ENCODE results near the gene MAPKAPK3.

The MAPKAPK3 gene

DNA sequence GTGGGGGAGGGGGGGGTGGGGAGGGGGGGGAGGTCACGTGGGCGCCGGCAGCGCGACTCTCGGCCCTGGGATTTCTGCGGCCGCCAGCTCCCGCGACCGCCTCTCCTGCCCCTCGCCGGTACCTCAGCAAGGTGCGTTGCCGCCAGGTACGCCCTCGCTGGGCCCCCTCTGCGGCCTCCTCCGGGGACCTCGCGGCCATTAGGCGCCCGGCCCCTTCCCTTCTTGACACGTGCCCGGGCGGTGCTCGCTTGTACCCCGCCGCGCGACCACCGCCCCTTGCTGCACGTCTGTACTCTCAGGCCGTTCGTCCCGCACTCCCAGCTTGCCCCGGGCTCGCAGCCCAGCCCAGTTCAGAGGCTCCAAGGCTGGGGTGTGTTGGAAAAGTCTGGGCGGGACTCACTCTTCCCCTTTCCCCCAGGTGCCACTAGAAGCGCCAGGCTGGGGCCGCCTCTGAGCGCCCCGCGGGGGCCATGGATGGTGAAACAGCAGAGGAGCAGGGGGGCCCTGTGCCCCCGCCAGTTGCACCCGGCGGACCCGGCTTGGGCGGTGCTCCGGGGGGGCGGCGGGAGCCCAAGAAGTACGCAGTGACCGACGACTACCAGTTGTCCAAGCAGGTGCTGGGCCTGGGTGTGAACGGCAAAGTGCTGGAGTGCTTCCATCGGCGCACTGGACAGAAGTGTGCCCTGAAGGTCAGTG lies at the start of gene MAPKAPK3:
TSS of gene MAPKAPK3 (plus strand) at position 56 of the 696 bp plus-strand sequence. CDS start at position 471, 415 bp downstream.
- peak; percentile 34 to 50 for DNase-seq

- DNase-seq, result peak; percentile 95 to 97
Observed at GRCh38 chr3:50567386-50568167, 49.4 kb upstream of the MAPKAPK3 start, which contains the start of gene C3orf18. Gene C3orf18, minus strand, starts transcription at chr3:50567747. Its CDS starts 2,048 bp downstream, at chr3:50565699.

GRCh38 chr3:50568947-50569749 lies 47.8 kb upstream of the MAPKAPK3 start, which contains the start of gene HEMK1:
Gene HEMK1, plus strand, starts transcription at chr3:50569522. Its CDS starts 1,583 bp downstream, at chr3:50571105.
- DNase-seq, result peak; percentile 94 to 95

- no peak for DNase-seq
Observed at GRCh38 chr3:50570508-50571279, 46.3 kb upstream of the MAPKAPK3 start.

DNA sequence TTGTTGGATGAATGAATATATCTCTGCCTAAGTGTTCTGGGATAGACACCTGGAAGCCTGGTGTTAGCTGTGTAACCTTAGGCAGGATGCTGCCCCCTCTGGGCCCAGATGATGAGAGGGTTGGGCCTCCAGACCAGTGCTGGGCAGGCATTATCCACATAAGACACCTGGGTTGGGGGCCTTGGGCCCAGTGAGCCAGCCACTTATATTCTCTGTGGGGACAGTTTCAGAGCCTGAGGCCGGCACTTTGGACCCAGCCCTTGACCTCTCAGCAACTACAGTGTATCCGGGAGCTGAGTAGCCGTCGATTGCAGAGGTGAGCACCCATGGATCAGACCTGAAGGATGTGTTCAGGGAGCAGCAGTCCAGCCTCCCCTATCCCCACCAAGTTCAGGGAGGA lies 45.5 kb upstream of the MAPKAPK3 start:
- no peak for DNase-seq

DNA sequence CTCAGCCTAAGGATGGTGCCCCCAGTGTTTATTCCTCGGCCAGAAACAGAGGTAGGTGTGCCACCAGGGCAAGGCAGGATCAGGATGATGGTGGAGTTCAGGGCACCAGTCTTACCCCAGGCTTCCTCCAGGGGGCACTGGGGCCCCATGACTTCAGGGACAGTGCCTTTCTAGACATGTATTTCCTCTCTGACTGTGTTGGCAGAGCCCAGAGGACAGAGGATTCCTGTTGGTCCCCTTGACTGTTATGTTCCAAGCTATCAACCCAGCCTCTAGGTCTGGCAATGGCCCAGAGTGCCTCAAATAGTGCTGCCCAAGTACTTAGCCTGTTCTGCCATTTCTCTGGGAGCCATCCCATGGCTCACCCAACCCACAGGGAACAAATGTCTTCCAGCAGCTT lies 44.8 kb upstream of the MAPKAPK3 start:
- peak; percentile 84 to 89 for DNase-seq

DNA sequence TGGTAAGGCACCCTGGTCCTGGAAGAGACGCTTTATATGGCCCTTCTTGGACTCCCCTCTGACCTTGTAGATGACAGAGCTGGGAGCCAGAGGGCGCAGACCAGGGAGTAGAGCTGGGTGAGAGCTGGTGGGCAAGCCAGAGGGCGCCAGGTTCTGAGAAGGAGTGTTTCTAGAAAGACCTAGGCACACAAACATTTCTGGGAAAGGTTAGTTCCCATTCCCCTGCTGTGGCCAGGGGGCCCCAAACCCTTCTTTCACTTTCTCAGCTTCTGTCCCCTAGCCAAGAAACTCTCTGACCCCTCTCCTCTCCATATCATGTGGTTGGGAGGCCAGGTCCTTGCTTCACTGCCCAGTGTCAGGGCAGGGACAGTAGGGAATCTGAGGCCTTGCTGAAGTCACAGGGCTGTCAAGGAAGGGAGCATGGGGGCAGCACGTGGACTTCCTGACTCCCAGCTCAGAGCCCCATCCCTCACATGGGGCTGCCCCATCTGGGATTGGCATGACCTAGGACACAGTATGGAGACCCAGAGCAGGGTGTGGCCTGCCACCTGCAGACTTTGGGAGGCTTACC lies 44.1 kb upstream of the MAPKAPK3 start:
- DNase-seq, result peak; percentile 36 to 68

DNA sequence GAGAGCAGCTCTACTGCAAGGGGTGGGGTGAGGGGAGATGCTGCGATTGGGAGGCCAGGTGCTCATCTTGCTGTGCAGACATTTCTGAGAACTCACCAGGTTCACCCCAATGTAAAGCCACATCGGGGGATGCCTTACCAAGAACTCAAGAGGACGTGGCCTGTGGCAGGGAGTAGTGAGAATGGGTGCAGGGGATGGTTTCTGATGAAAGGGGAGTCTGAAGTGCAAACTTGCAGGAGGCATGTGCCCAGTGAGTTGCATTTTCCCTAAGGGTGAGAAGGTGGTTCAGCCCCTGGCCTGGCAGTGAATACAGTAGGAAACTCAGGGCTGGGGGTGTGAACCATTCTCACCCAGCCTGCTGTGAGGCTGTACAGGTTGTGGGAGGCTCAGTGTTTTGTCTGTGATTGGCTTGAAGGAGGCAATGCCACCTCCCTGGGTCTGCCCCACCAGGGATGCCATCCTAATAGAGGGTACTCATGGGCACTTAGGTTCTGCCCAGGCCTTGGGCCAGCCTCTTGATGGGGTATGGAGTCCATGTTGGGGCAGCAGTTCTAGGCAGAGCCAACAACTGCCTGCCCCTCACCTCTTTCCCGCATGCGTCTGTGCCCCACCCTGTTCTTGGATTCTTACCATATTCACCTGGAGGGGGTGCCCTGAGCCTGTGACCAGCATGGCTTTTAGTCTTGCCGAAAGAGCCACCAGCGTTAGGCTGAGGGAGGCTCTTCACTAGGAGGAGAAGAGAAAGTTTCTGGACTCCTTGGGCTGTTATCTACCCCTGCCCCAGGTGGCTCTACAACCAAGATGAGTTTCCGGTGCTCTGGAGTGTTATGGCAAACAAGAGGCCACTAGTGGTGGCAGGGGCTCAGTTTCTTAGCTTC lies 43.1 kb upstream of the MAPKAPK3 start:
- DNase-seq, result peak; percentile 82 to 89

DNA sequence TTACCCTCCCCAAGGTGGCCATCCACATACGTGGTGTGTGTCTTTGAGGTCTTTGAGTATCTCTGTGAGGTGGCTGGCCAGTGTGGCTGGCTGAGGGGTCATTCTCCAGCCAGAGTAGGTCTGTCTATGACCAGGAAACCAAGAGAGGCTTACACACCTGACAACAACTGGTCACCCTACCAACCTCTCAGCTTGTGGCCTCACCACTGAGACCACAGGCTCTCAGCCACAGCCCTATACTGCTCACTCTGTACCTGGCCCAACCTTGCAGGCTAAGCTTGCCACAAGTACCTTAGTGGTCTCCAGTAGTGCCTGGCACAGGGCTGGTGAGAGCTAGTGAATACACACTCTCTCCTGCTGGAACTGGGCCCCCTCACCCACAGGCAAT lies 42.5 kb upstream of the MAPKAPK3 start:
- DNase-seq, result peak in 1 of 2 donors; percentile 51

GRCh38 chr3:50575372-50575771 lies 41.6 kb upstream of the MAPKAPK3 start:
- DNase-seq, result no peak

DNA sequence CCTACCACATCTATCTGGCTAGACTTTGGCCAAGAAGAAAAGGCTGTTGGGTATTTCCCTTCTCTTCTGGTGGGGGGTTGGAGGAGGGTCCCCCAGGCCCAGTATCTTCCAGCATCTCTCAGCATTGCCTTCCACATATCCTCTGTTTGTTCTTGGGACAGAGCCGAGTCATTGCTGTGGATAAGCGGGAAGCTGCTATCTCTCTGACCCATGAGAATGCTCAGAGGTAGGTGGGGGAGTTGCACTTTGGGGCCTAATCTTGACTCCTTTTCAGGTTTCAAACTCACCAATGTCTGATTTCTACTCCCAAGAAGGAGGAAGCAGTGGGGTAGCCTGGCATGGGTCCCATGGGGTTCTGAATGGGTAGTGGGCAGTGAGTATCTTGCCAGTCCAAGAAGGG lies 39.6 kb upstream of the MAPKAPK3 start:
- no peak for DNase-seq

DNA sequence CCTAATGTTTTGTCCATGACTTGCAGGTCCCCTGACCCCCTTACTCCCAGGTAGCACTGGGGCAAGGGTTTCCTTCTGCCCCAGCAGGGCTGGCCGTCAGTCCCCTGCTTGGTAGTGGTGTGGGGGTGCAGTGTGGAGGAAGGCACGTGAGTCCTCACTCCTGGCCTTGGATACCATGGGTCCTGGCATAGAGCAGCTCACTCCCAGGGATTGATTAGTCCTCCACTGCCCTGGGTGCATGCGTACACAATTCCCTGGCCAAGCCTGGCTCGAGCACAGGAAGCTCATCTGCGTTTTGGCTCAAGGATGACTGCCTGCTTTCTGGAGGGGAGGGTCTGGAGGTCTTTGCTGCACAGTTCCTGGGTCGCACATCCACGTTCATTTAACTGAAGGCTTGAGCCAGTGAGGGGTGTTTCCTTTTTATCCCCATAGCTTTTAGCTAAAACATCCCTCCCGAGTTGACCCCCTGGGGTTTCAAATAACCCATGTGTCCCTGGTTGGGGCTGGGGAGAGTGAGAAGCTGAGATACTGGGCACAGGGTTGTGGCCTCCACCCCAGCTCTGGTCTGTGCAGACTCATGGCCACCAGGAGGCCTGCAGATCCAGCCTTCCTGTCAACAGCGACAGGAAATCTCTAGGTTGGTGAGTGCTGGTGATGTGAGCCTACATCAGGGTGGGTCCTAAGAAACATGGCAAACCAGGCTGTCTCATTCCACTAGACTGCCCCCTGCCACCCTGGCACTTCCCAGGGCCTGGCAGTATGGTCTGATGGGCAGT lies 36.1 kb upstream of the MAPKAPK3 start:
- no peak for DNase-seq

- DNase-seq, result no peak
Observed at GRCh38 chr3:50581459-50581842, 35.5 kb upstream of the MAPKAPK3 start.

- no peak for DNase-seq
Observed at GRCh38 chr3:50582083-50582482, 34.9 kb upstream of the MAPKAPK3 start.

GRCh38 chr3:50583897-50584296 lies 33.1 kb upstream of the MAPKAPK3 start:
- no peak for DNase-seq

DNA sequence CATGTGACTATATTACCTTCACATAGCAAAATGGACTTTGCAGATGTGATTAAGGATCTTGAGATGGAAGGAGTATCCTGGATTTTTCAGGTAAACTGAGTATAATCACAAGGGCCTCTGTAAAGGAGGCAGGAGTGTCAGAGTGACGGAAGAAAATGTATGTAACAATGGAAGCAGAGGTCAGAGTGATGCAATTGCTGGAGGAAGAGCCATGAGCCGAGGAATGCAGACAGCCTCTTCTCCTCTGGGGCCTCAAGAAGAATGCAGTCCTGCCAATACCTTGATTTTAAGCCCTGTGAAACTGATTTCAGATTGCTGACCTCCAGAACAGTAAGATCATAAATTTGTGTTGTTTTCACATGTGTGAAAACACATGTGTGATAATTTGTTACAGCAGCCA lies 32.6 kb upstream of the MAPKAPK3 start:
- DNase-seq, result no peak

GRCh38 chr3:50585919-50586762 lies 30.8 kb upstream of the MAPKAPK3 start:
- no peak for DNase-seq

- no peak for DNase-seq
Observed at GRCh38 chr3:50586763-50587070, 30.2 kb upstream of the MAPKAPK3 start.

- DNase-seq, result no peak
Observed at GRCh38 chr3:50587373-50587772, 29.6 kb upstream of the MAPKAPK3 start.

Data from CD4-positive, alpha-beta T cell treated with Interferon alpha-2 for 1 hour (primary cell).